ENCODE results near the gene TPK1. TPM values are rescaled to one million over a fixed set of nuclear protein-coding genes. Genes with fewer than 3 reads are reported as not detected.

Gene TPK1
- total RNA-seq, 1 donor, result 3.9 TPM

GRCh38 chr7:144483189-144483588, 352.7 kb downstream of the TPK1 start:
- no peak overlapping the region for H3K4me3 ChIP-seq (ENCODE audit: low read depth, low read length)
- no peak for DNase-seq (ENCODE audit: low read depth)
- no peak for TF ChIP-seq CTCF (IDR thresholded peaks at IDR 0.05; ENCODE audit: insufficient read depth, low read depth, low read length)

- no peak for DNase-seq (ENCODE audit: low read depth)
These were observed 354.0 kb downstream of the TPK1 start for GRCh38 chr7:144481833-144482232.

GRCh38 chr7:144477348-144477747, 358.5 kb downstream of the TPK1 start:
- H3K4me3 ChIP-seq (ENCODE audit: low read depth, low read length), result no peak overlapping the region
- no peak for DNase-seq (ENCODE audit: low read depth)
- no peak for TF ChIP-seq CTCF (IDR thresholded peaks at IDR 0.05; ENCODE audit: insufficient read depth, low read depth, low read length)

More at GRCh38 chr7:144481833-144482232, 354.0 kb downstream of the TPK1 start:
- H3K4me3 ChIP-seq (ENCODE audit: low read depth, low read length), result no peak overlapping the region
- no peak for TF ChIP-seq CTCF (IDR thresholded peaks at IDR 0.05; ENCODE audit: insufficient read depth, low read depth, low read length)

DNA sequence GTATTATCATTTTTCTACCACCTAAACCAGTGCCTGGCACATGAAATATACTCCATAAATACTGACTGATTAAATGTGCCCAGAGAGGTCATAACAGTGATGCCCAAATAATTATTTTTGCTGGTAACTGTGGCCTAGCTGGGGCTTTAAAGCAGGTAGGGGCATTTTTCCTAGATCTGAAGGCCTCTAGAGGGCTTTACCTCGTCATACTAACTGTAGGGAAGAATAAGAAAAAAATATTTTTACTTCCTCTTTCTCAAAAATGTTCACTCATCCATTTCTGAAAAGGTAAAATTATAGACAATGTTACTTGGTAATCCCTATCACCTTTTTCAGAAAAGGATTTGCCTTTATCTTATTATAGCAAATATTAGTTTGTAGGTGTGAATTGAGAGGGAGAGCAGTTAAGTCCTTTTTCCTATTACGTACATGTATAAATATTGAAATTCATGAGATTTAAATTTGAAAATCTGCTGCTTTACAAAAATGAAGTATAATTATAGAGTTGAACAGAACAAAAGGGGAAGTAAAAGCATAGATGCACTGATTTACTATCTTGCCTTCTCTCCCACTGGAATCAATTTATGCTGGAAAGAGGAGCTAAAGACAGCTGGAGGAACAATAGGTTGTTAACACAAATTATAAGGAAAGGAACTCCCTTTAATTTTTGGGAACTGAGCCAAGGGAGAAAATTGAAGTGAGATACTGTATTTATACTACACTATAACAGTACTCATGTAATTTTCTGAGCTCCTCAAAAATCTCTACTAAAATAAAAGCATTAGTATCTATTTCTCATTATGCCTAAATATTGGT, 360.8 kb downstream of the TPK1 start:
- H3K4me3 ChIP-seq (ENCODE audit: low read depth, low read length), result no peak overlapping the region
- no peak for DNase-seq (ENCODE audit: low read depth)
- no peak for TF ChIP-seq CTCF (IDR thresholded peaks at IDR 0.05; ENCODE audit: insufficient read depth, low read depth, low read length)

DNA sequence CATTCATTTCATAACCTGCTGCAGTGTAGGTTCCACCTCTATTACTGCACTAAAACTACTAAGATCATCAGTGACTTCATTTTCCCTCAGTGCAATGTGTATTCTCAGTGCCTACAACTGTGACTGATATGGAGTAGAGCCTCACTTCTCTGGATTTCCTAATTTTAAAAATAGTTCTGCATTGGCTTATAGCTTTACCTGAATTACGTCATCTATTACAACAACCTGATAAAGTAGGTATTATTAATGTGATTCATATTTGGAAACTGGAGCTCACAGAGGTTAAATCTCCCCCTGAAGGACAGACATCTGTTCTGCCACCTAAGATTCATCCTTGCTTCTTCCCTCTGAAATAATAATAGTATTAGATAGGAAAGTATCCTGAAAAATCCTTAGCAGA, 361.5 kb downstream of the TPK1 start:
- no peak for TF ChIP-seq CTCF (IDR thresholded peaks at IDR 0.05; ENCODE audit: insufficient read depth, low read depth, low read length)
- no peak overlapping the region for H3K4me3 ChIP-seq (ENCODE audit: low read depth, low read length)
- DNase-seq (ENCODE audit: low read depth), result no peak

- no peak for DNase-seq (ENCODE audit: low read depth)
- no peak overlapping the region for H3K4me3 ChIP-seq (ENCODE audit: low read depth, low read length)
- no peak for TF ChIP-seq CTCF (IDR thresholded peaks at IDR 0.05; ENCODE audit: insufficient read depth, low read depth, low read length)
These were observed 361.9 kb downstream of the TPK1 start for GRCh38 chr7:144473908-144474307.

GRCh38 chr7:144470078-144470477, 365.8 kb downstream of the TPK1 start:
- no peak for DNase-seq (ENCODE audit: low read depth)
- H3K4me3 ChIP-seq (ENCODE audit: low read depth, low read length), result no peak overlapping the region
- TF ChIP-seq CTCF (IDR thresholded peaks at IDR 0.05; ENCODE audit: insufficient read depth, low read depth, low read length), result no peak
